ENCODE measurements around the gene ENTPD1.
"Not testable (repeated sequence)": the region's sequence is repeated elsewhere in the genome, so short reads cannot be mapped to it uniquely, and the experiment has no call there.

Gene ENTPD1, protein sequence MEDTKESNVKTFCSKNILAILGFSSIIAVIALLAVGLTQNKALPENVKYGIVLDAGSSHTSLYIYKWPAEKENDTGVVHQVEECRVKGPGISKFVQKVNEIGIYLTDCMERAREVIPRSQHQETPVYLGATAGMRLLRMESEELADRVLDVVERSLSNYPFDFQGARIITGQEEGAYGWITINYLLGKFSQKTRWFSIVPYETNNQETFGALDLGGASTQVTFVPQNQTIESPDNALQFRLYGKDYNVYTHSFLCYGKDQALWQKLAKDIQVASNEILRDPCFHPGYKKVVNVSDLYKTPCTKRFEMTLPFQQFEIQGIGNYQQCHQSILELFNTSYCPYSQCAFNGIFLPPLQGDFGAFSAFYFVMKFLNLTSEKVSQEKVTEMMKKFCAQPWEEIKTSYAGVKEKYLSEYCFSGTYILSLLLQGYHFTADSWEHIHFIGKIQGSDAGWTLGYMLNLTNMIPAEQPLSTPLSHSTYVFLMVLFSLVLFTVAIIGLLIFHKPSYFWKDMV

GRCh38 chr10:95756041-95756761 lies at the start of gene ENTPD1:
ENTPD1 (plus strand) TSS chr10:95756163; CDS start chr10:95756240, 77 bp downstream.
- no peak for DNase-seq (ENCODE audit: low read depth)

DNA sequence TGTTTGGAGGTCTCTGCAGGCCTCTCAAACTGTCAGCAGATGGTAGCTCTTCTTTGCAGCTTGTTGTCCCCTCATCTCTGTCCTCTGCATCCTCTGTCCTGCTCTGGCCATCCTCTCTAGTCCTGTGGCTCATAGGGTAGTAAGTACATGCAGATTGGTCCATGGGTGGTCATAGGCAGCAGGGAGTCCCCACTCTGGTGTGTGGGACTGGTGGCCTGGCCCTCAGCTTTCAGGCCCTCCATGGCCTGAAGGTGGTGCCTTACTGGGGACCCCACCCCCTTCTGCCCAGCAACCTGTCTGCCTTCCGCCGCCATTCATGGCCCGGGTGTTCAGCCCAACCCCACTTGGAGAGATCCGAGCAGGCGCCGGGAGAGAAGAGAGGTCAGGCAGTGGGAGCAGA lies 49.4 kb upstream of the ENTPD1 start:
- no peak for DNase-seq (ENCODE audit: low read depth)

DNA sequence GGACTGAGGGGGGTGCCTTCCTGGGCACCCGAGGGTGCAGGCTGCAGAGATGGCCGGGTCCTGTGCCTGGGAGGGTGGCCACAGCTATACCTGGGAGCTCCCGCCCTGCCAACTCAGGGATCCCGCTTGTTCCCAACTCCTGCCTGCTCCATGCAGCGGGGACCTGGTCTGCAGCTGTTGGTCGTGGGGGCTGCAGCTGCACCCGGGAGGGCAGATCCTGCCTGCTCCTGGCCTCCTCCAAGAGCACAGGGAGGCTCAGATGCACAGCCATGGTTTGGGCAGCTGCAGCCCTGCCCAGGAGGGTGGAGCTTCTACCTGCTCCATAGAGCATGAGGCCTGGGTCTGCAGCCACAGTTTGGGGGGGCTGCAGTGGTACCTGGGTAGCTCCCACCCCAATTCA lies 49.0 kb upstream of the ENTPD1 start:
- DNase-seq (ENCODE audit: low read depth), result no peak

DNA sequence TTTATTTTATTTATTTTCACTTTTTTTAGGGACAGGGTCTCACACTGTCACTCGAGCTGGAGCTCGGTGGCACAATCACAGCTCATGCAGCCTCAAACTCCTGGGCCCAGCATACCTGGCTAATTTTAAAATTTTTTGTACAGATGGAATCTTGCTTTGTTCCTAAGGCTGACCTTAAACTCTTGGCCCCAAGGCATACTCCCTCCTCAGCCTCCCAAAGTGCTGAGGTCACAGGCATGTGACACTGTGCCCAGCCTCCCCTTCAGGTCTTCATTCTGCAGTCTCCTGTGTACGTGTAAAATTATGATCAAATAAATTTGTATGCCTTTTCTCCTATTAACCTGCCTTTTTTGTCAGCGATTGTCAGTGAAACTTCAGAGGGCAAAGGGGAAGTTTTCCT lies 44.5 kb upstream of the ENTPD1 start:
- DNase-seq (ENCODE audit: low read depth), result no peak

GRCh38 chr10:95716466-95716865 lies 39.5 kb upstream of the ENTPD1 start:
- DNase-seq (ENCODE audit: low read depth), result no peak

DNA sequence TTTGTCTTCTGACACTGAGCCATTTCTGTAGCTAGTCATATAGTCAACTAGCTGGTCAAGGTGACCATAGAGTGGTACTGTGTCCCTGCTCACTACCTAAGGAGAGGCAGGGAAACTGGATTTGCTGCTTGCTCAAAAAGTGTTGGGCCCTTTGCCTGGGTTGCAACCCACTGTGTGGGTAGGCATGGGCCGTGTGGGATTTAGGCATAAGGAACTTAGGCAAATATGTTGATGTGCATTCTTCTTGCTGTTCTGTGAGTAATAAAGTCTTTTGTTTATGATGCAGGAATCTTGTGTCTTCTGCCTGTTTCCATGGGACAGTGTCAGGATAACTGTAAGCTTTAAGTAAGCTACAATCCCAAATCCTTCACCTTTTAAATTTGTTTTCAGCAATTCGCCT lies 39.1 kb upstream of the ENTPD1 start:
- no peak for DNase-seq (ENCODE audit: low read depth)

- not testable (repeated sequence) for DNase-seq (ENCODE audit: low read depth)
These were observed 35.2 kb upstream of the ENTPD1 start for GRCh38 chr10:95720745-95721144.

DNA sequence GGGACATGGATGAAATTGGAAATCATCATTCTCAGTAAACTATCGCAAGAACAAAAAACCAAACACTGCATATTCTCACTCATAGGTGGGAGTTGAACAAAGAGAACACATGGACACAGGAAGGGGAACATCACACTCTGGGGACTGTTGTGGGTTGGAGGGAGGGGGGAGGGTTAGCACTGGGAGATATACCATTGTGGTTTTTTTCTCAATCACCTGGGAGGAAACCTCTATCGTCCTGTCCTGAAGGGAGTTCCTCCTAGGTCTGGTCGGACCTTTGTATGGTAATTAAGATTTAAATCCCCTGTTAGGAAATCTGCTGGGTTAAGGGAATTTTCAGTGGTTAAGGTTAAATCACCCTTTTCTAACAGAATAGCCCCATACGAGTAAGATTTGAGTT lies 33.5 kb upstream of the ENTPD1 start:
- DNase-seq (ENCODE audit: low read depth), result not testable (repeated sequence)

DNA sequence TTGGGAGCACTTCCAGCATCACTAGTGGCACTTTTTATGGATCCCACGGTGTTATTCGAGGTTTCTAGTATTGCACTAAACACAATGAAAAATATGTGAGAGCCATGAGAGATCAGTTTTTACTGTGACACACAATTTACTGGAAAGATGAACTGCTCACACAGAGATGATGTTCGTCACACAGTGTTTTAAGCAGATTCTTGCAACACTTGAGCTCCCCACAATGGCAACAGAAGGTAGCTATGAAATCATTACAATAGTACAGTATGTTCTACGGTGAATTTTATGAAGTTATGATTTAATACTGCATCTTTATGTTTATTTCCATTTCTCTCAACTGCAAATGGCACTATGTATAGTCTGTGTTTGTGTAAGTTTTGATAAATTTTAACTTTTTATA lies 27.4 kb upstream of the ENTPD1 start:
- DNase-seq (ENCODE audit: low read depth), result no peak

DNA sequence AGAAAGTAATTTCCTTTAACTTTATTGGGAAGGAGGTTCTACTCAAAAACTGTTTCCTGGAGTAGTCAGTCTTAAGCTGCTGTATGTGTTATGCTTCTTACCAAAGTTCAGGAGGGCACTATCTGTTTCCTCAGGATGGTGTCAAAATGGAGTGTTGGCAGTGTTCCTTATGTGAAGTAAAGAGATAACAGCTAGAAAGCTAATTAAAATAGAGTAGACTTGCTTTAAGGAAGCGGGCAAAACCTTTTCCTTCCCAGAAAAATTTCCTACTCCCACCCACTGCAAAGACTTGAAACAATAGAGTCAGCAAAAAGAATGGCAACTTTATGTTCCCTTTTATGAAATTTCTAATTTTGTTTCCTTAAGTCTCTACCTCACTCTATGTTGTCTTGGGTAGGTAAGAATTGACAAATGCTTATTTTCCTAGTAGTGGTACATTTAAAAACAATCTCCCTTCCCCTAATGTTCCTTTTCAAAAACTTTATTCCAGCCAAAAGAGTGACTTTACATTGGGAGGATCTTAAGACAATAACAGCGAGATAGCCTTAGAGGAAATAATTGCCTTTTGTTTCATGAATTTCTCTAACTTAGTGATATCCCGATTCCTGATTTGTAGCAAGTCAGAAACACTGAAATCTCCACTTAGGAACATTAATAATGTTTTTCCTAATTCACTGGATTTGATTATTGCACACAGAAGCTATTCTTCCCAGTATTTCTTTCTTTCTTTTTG lies 26.5 kb upstream of the ENTPD1 start:
- no peak for DNase-seq (ENCODE audit: low read depth)

- DNase-seq (ENCODE audit: low read depth), result no peak
These were observed 25.7 kb upstream of the ENTPD1 start for GRCh38 chr10:95730233-95730632.

DNA sequence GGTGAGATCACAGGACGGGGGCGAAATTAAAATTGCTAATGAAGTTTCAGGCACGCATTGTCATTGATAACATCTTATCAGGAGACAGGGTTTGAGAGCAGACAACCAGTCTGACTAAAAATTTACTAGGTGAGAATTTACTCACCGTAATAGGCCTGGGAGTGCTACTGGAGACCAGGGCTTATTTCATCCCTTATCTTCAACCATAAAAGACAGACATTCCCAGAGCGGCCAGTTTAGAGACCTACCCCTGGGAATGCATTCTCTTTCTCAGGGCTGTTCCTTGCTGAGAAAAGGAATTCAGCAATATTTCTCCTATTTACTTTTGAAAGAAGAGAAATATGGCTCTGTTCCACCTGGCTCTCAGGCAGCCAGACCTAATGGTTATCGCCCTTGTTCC lies 23.1 kb upstream of the ENTPD1 start:
- not testable (repeated sequence) for DNase-seq (ENCODE audit: low read depth)

GRCh38 chr10:95739056-95739455 lies 16.9 kb upstream of the ENTPD1 start:
- no peak for DNase-seq (ENCODE audit: low read depth)

GRCh38 chr10:95741807-95742467 lies 14.0 kb upstream of the ENTPD1 start:
- no peak for DNase-seq (ENCODE audit: low read depth)

DNA sequence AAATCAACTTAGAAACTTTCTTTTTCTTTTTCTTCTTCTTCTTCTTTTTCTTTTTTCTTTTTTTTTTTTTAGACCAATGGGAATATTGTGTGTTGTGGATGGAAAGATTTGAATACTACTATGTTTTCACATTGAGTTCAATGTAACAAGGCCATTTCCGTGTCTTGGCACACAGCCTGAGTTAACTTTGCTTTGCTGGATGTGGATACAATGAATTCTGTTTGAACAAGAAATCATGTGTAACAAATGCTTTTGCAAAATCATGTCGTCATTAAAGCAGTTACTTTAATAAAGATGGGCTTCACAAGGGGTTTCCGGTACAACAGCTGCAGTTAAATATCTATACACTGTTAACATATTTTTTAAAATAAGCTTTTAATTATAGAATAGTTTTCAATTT lies 13.5 kb upstream of the ENTPD1 start:
- DNase-seq (ENCODE audit: low read depth), result no peak

GRCh38 chr10:95742962-95743535 lies 12.9 kb upstream of the ENTPD1 start:
- DNase-seq (ENCODE audit: low read depth), result no peak

- no peak for DNase-seq (ENCODE audit: low read depth)
These were observed 10.5 kb upstream of the ENTPD1 start for GRCh38 chr10:95745501-95745900.

GRCh38 chr10:95748349-95748748 lies 7.6 kb upstream of the ENTPD1 start:
- no peak for DNase-seq (ENCODE audit: low read depth)

DNA sequence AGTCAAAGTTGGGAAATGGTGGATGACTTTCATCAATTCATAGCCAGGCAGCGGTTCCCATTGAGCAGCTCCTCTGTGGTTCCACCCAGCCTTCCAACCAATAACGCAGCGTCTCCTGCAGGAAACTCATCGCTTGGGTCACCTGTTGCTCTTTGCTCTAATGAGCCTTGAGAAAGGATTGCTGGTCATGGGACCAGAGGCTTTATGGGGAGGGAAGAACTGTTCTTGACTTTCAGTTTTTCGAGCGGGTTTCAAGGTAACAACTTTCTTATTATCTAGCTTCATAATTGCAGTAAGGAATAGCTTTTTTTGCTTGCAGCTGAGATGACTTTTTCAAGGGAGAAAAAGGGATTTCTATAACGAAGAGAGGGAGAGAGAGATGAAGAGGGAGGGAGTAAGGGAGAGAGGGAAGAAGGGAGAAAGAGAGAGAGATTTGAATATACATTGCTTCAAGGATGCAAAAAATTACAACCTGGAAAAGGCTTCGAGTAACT lies 405 bp upstream of the ENTPD1 start:
- no peak for DNase-seq (ENCODE audit: low read depth)

- no peak for DNase-seq (ENCODE audit: low read depth)
These were observed 1.1 kb downstream of the ENTPD1 start for GRCh38 chr10:95756809-95757684.
